Mesenteric fat pad (tissue), 1 donor: ENCODE data around the gene RNF114. TPM values are rescaled to one million over a fixed set of nuclear protein-coding genes. Genes with fewer than 3 reads are reported as not detected.

Source experiments
- total RNA-seq: library from RNA; stranded (reverse); fragmentation: NEBNext Ultra II Directional; extraction: Animal tissue kit (Norgen Biotek cat#: 25700); gene quantifications from one replicate; pipeline ENCODE4 v1.2.1, GENCODE V29; 2021
- donor health status: DM: yes; HTN: yes; CAD: no.

The RNF114 gene
- total RNA-seq, 1 donor from 2014 or later, result 59.9 TPM

Other genes with a start within 250 kb of the RNF114 start
- 54.2 TPM for gene B4GALT5, start 222.5 kb upstream of the RNF114 start, total RNA-seq
- gene SLC9A8, start 123.6 kb upstream of the RNF114 start, total RNA-seq, result 12.7 TPM
- gene SPATA2, start 20.9 kb upstream of the RNF114 start, total RNA-seq, result 4.9 TPM
- 19.1 TPM for gene SNAI1, start 46.6 kb downstream of the RNF114 start, total RNA-seq
- 89.0 TPM for gene UBE2V1, start 176.8 kb downstream of the RNF114 start, total RNA-seq
- gene PEDS1, start 217.3 kb downstream of the RNF114 start, total RNA-seq, result 44.1 TPM